ENCODE data around the gene SLC20A1.

Gene SLC20A1

DNA sequence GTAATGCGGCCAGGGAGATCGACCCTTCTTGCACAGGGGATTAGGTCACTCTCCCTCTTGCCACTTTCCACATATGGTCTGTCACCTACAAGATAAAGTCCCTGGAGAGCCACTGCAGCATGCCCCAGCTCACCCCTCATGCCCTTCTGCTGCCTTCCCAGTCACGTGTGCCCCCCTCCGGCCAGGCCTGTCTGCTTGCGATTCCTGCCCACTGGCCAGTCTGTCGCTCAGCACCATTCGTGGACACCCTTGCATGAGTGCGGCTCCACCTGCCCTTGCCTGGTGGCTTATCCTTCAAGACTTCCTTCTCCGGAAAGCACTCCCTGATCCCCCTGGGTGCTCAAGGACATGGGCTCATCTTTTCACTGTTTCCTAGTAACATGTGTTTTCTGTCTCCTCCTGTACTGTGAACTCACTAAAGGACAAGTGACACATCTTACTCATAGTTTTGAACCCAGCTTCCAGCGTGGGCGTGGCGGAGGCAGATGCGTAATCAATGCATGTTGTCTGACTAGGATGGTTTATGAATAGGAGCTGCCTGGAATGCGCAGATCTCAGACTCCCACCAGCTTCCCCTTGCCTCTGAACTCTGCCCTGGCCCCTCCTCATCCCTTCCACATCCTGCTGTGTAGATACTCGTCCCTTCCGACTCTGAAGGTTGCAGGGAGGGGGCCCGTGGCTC lies 67.3 kb downstream of the SLC20A1 start:
- no peaks in the 10 kb centered on the region for H4K20me1 ChIP-seq (ENCODE audit: insufficient read depth, low read length)
- no peaks in the 10 kb centered on the region for H3K79me2 ChIP-seq (ENCODE audit: low read length)
- H3F3A ChIP-seq (ENCODE audit: insufficient read depth, low read length), result no peaks in the 10 kb centered on the region
- no peak overlapping the region for H3K27ac ChIP-seq (ENCODE audit: low read length)
- no peaks in the 10 kb centered on the region for H3K4me1 ChIP-seq (ENCODE audit: low read length)
- H3K9me3 ChIP-seq (replicated peaks; ENCODE audit: insufficient read depth, low read length), result no peaks in the 10 kb centered on the region
- no peaks in the 10 kb centered on the region for H3K27me3 ChIP-seq (replicated peaks; ENCODE audit: insufficient read depth, low read length)
- H3K36me3 ChIP-seq (replicated peaks; ENCODE audit: insufficient read depth, low read length), result no peaks in the 10 kb centered on the region
- no peaks in the 10 kb centered on the region for H3K9me2 ChIP-seq (replicated peaks; ENCODE audit: insufficient read depth, low read length)
- H3K4me2 ChIP-seq (ENCODE audit: low read depth, low read length), result no peak overlapping the region
- TF ChIP-seq EZH2phosphoT487 (IDR thresholded peaks at IDR 0.05; ENCODE audit: low read length), result no peak
- TF ChIP-seq, protein P1, sequence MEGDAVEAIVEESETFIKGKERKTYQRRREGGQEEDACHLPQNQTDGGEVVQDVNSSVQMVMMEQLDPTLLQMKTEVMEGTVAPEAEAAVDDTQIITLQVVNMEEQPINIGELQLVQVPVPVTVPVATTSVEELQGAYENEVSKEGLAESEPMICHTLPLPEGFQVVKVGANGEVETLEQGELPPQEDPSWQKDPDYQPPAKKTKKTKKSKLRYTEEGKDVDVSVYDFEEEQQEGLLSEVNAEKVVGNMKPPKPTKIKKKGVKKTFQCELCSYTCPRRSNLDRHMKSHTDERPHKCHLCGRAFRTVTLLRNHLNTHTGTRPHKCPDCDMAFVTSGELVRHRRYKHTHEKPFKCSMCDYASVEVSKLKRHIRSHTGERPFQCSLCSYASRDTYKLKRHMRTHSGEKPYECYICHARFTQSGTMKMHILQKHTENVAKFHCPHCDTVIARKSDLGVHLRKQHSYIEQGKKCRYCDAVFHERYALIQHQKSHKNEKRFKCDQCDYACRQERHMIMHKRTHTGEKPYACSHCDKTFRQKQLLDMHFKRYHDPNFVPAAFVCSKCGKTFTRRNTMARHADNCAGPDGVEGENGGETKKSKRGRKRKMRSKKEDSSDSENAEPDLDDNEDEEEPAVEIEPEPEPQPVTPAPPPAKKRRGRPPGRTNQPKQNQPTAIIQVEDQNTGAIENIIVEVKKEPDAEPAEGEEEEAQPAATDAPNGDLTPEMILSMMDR (IDR thresholded peaks at IDR 0.05; ENCODE audit: low read length), result no peak
- TF ChIP-seq EZH2 (optimal IDR thresholded peaks at IDR 0.05; ENCODE audit: low read depth, low read length), result no peak
- no peak overlapping the region for H2AFZ ChIP-seq (ENCODE audit: low read length)
- no peak overlapping the region for H3K4me3 ChIP-seq (ENCODE audit: low read length)
- H3K9ac ChIP-seq (ENCODE audit: low read length), result no peak overlapping the region
- no peak for DNase-seq
